Activated gamma-delta T cell (primary cell): Measurements from ENCODE around the gene ZNF107.

Source experiments
- DNase-seq: peaks from one replicate; lab custom pipeline; 2025; lab: John Stamatoyannopoulos, UW
- total RNA-seq, 2 donors: gene quantifications; one replicate each; lab custom pipeline; 2026; lab: John Stamatoyannopoulos, UW

The ZNF107 gene
- total RNA-seq: 76.5 to 121 reads per million in 2 donors

DNA sequence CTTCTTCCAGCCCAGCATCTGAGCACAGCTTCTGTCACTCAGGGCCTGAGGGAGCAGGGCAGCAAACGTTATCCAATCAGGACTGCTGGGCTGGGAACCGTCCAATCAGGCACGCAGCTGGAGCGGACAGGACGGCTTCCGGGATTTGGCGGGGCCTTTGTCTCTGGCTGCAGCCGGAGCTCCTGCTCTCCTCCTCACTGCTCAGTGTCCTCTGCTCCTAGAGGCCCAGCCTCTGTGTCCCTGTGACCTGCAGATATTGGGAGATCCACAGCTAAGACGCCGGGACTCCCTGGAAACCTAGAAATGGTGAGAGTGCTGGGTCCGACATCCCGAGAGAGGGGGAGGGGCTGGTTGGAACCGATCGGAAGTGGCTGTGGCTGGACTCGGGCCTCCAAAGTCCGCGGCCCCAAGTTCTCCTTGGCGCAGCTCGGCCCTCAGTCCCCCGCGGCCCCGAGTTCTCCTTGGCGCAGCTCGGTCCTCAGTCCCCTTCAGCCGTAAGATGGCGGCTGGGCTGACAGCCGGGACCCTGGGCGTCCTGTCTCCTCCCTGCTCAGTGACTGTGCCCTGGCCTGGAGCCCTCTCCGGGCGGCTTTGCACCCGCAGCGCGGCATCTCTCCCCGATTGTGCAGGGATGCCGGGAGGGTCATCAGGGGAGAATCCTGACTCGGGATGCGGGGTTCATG lies at the start of gene ZNF107:
TSS of gene ZNF107 (plus strand) at position 154 of the 683 bp plus-strand sequence. CDS start at position 304, 150 bp downstream.
- DNase-seq: peak; percentile 45

DNA sequence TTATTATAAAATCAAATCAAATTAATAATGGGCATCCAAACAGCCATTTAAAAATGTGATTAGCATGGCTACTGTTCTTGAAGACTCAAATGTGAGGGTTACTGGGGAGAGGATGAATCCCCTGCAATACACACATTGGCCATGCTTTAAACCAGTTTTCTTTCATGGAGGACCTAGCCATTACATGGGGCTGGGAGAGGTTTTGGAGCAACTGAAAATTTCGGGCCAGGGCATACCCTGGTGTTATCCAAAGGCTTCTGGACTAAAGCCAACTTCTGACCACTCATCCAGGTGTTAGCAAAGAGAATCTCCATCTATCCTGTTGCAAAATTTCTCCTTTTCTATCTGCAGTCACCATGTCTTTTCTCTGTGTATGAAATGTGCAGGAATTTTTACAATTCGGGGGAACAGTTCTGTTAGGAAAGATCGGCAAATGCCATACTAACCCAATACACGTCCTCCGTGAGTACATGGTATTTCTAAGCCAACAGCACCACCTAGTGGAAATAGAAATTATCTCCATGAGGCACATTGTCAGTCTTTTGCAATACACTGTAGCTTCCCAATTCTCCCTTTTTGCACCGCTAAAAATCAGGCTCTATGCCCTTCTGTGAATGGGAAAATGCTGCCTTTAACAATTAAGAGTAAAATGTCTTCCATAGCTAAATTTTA lies 47.0 kb upstream of the ZNF107 start:
- no peak for DNase-seq

- no peak for DNase-seq
Observed at GRCh38 chr7:64619705-64620104, 46.2 kb upstream of the ZNF107 start.

DNA sequence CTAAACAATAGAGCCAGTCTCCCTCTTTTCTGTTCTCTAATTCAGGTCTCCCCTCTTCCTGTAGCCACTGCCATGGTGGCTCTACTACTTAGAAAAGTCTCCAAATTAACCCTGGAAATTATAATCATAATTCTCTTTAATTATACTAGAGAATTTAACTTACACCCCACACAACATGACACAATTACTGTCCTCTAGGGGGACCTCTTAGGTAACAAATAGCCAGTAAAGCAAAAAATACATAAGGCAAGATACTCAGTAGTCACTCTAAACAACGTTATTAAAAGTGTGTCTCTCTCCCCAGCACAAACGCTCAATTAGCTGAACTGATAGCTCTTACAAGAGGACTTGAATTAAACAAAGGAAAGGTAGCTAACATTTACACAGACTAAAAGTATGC lies 44.3 kb upstream of the ZNF107 start:
- no peak for DNase-seq

DNA sequence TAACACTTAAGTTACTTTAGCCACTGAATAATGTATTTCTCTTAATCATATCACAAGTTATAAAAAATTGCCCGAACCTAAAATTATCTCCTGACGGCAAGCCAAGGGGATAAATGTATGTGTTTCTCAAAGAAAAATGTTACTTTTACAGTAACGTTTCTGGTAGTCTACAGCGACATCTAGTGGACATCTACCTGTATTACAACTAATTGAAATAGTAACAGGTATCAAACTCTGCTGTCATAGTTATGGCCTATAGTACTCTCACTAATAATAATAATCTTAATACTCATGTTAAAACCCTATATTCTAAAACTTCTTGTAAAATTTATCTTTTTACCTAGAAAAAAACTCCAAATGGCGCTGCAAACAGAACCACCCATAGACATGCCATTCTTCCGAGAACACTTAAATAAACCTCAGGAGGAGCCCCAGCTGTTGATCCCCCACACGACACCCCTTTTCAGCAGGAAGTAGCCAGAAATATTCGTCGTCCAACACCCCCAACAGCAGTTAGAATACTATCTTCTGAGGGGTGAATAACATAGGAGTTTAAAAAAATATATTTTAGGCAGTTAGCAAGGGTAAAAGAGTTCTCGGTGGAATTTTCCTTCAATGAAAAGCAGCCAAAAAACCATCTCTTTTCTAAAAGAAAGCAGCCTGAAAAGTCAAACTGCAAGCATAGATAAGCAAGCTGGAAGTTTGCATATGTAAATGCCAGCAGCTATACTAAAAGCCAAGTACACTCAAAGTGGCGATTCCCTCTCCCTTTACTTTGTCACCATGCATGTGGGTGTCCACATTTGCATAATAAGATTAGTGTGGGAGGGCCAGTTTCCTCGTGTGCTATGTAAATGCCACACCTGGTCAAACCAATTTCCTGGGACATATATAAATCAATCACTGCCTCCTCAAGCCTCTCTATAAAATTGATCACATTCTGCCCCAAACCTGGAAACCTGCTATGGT lies 40.5 kb upstream of the ZNF107 start:
- no peak for DNase-seq

- no peak for DNase-seq
Observed at GRCh38 chr7:64626083-64626469, 39.9 kb upstream of the ZNF107 start.

DNA sequence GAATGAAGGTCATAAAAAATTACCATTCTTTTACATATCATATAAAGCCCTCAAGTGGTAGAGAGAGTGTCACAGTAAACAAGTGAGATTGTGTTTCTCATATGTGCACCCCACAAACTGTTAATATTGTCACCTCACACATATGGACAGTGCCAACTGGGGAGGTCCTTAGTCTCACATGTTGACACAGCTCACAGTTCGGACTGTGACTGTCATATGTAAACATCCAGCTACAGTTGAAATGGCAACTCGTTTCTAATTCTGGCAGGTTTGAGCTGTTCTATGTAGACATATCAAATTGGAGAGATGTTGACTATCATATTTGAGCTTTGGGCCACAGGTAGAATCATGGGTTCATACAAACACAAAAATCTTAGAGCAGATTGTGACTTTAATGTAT lies 39.4 kb upstream of the ZNF107 start:
- no peak for DNase-seq

GRCh38 chr7:64628192-64628591 lies 37.7 kb upstream of the ZNF107 start:
- no peak for DNase-seq

DNA sequence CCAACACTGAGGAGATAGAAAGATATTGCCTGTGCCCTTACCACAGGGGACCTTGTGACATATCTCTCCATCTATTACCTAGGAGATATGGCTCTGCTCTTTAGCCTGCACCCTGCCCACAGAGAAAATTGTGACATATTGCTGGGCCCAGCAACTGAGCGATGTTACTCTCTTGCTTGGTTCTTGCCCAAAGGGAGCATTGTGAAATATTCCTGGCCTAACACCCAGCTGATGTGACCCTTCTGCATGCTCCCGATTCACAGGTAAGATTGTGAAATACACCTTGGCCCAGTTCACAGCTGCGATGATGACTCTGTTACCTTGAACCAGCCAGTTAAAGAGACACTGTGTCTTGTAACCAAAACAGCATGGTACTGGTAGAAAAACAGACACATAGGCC lies 37.2 kb upstream of the ZNF107 start:
- DNase-seq: no peak

DNA sequence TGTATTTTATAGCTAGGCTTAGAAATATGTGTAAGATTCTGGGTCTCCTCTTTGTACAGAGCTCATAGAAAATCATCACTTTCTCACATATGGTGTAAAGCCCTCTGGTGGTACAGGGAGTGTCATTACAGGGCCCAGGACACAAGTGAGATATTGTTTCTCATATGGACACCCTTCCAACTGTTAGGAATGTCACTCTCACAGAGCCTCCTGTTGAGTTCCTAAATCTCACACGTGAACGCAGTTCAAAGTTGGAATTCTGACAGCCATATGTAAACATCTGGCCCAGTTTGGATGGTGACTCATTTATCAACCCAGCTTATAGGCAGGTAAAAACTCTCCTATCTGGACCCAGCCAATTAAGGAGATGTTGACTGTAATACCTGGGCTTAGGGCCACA lies 35.4 kb upstream of the ZNF107 start:
- no peak for DNase-seq

DNA sequence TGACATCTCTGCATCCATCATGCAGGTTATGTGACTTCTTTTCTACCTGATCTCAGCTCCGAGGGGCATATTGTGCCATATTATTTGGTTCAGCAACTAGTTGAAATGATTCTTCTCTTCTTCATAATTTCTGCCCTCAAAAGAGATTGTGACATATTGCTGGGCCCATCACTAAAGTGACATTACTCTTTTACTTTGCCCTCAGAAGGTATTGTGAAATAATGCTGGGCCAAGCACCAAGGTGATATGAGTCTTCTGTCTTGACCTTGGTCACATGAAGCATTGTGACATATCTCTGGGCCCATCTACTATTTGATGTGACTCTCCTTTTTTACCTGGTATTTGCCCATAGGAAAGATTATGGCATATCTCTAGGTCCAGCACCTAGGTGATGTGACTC lies 33.9 kb upstream of the ZNF107 start:
- no peak for DNase-seq

- DNase-seq: no peak
Observed at GRCh38 chr7:64633401-64633800, 32.5 kb upstream of the ZNF107 start.

DNA sequence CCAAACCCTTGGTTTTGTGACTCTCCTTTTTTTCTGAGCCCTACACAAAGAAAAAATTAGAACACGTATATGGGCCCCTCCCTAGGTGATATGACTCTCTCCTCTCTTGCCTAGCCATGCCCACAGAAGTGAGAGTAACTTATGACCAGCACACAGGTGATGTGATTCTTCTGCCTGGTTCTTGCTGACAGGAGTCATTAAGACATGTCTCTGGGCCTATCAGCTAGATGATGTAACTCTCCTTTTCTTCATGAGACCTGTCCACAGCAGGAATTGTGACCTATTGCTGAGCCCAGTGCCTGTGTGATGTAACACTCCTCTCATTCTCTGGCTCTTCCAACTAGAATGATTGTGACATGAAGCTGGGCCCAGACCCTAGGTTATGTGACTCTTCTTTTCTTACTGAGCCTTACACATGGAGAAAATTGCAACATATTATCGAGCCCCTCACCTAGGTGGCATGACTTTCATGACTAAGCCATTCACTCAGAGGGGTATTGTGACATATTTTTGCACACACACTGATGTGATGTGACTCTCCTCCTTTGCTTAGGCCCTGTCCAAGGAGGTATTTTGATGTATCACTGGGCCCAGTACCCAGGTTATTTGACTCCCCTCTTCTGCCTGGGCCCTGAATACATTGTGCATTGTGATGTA lies 31.4 kb upstream of the ZNF107 start:
- no peak for DNase-seq

GRCh38 chr7:64636386-64636785 lies 29.5 kb upstream of the ZNF107 start:
- DNase-seq: no peak

GRCh38 chr7:64637521-64638445 lies 28.1 kb upstream of the ZNF107 start:
- DNase-seq: no peak

DNA sequence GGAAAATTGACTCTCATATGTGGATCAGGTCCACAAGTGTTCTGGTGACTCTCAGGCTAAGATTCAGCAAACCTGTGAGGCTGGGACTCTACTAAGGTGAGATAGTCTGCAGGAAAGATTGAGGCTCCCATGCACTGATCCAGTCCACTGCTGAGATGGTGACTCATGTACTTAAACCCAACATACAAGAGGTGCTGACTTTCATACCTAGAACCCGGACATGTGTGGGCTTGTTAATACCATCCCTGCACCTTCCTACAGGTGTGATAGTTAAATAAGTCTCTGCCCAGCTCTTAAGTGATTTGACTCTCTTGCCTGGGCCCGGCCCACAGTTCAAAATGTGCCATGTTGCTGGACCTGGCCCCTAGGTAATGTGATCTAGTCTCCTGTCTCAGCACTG lies 27.1 kb upstream of the ZNF107 start:
- DNase-seq: no peak

- DNase-seq: no peak
Observed at GRCh38 chr7:64639267-64640001, 26.5 kb upstream of the ZNF107 start.

GRCh38 chr7:64640504-64640903 lies 25.4 kb upstream of the ZNF107 start:
- no peak for DNase-seq

DNA sequence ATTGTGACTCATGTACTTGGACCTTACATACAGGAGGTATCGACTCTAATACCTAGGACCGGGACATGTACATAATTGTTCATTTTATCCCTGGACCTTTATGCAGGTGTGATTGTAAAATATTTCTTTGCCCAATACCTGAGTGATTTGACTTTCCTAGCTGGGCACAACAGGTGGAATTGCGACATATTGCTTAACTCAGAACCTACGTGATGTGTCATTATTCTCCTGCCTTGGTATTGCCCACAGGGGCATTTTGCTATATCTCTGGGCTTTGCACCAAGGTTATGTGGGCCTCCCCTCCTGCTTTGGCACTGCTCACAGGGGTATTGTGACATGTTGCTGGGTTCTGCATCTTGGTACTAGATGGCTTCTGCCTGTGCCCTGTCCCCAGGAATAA lies 23.9 kb upstream of the ZNF107 start:
- no peak for DNase-seq

- no peak for DNase-seq
Observed at GRCh38 chr7:64642875-64643274, 23.1 kb upstream of the ZNF107 start.
